Keratinocyte (primary cell): Measurements from ENCODE around the gene MAP7D1.

Experiments
- CTCF ChIP-seq, 3 experiments: IDR thresholded peaks in 1 of 3; conservative IDR thresholded peaks in 1 of 3; optimal IDR thresholded peaks in 1 of 3; 2 replicates in 2 of 3; 3 replicates in 1 of 3; pipeline versions ENCODE3 to v1.5.1; 2011; ENCODE audit warnings: low read length in 3 of 3, mild to moderate bottlenecking in 3 of 3, moderate library complexity in 2 of 3, control low read depth in 1 of 3, inconsistent platforms in 1 of 3; ENCODE audit not compliant: insufficient read depth in 2 of 3; ENCODE audit errors: extremely low read depth in 1 of 3
- EZH2 ChIP-seq: IDR thresholded peaks from one replicate; pipeline ENCODE4 v1.6.1; 2012; ENCODE audit warnings: inconsistent platforms, mild to moderate bottlenecking, low read length, moderate library complexity

GRCh38 chr1:36163426-36163825 lies 7.5 kb downstream of the MAP7D1 start:
- TF ChIP-seq CTCF (optimal IDR thresholded peaks at IDR 0.05 in 1 of 3, IDR thresholded peaks at IDR 0.05 in 1 of 3, conservative IDR thresholded peaks at IDR 0.05 in 1 of 3; ENCODE audit: extremely low read depth in 1 of 3, insufficient read depth in 2 of 3, low read length in 3 of 3) (no peak), EZH2 (no peak)
